AG10803 (cell line): ENCODE results near the gene DPYSL5.

ENCODE experiments used
- DNase-seq: peaks from one replicate; pipeline ENCODE4 v3.0.0; 2010; ENCODE audit warnings: low read depth
- H3K4me3 ChIP-seq: 2 replicates; pipeline ENCODE4 v1.5.1; 2011; ENCODE audit warnings: mild to moderate bottlenecking, low read length, control low read depth
- CTCF ChIP-seq: conservative IDR thresholded peaks from 2 replicates; pipeline ENCODE4 v1.5.1; 2011; ENCODE audit warnings: mild to moderate bottlenecking, low read length, control low read depth, inconsistent platforms

The DPYSL5 gene

GRCh38 chr2:26903676-26904075 lies 55.7 kb downstream of the DPYSL5 start:
- no peak overlapping the region for H3K4me3 ChIP-seq
- no peak for DNase-seq
- TF ChIP-seq CTCF: no peak

GRCh38 chr2:26904839-26905238 lies 56.9 kb downstream of the DPYSL5 start:
- no peak for DNase-seq
- no peak for TF ChIP-seq CTCF

GRCh38 chr2:26905341-26906198 lies 57.6 kb downstream of the DPYSL5 start:
- no peak overlapping the region for H3K4me3 ChIP-seq
- DNase-seq: no peak
- no peak for TF ChIP-seq CTCF

More at GRCh38 chr2:26904839-26905238, 56.9 kb downstream of the DPYSL5 start:
- H3K4me3 ChIP-seq: no peak overlapping the region

- H3K4me3 ChIP-seq: no peak overlapping the region
- TF ChIP-seq CTCF: no peak
- no peak for DNase-seq
These were observed 59.5 kb downstream of the DPYSL5 start for GRCh38 chr2:26907416-26907815.

- no peak overlapping the region for H3K4me3 ChIP-seq
- no peak for TF ChIP-seq CTCF
- no peak for DNase-seq
These were observed 62.2 kb downstream of the DPYSL5 start for GRCh38 chr2:26910176-26910575.

- DNase-seq: peak; percentile 2
- TF ChIP-seq CTCF: no peak
- H3K4me3 ChIP-seq: no peak overlapping the region
These were observed 64.3 kb downstream of the DPYSL5 start for GRCh38 chr2:26911911-26912861.
